Measurements from ENCODE around the gene ZNF688. TPM values are rescaled to one million over a fixed set of nuclear protein-coding genes. Genes with fewer than 3 reads are reported as not detected.

ZNF688 gene
- total and polyA plus RNA-seq, 9 of the 15 experiments (the other 6 are each of a cell fraction or from before 2014, with no cell fraction given), result 0.48 to 12.9 (median 4.5) TPM

DNA sequence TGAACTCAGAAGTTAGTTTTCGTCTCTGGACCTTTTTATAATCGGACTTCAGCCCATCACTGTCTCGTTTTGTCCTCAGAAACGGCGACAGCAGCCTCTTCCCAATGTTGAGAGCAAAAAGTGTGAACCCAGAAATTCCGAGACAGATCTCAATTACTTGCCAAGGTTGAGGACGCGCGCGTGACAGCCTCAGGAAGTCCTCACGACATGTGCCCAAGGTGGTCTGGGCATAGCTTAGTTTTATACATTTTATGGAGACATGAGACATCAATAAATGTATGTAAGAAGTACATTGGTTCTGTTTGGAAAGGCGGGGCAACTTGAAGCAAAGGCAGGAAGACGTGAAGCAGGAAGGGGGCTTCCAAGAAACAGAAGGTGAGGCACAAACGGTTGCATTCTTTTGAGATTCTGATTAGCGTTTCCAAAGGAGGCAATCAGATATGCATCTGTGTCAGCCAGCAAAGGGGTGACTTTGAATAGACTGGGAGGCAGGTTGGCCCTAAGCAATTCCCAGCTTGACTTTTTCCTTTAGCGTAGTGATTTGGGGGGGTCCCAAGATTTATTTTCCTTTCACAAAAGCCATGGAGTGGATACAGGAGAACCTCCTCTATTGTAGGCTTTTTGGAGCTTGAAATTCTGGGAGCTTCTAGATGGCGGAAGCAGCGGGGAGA, 36.3 kb downstream of the ZNF688 start (continued):
- no peak for TF ChIP-seq MBD2 (IDR thresholded peaks at IDR 0.05; ENCODE audit: borderline replicate concordance, low read depth)
- no peak for TF ChIP-seq ARID1B (IDR thresholded peaks at IDR 0.05)
- no peak for TF ChIP-seq NFIX (CRISPR knock-in tag; IDR thresholded peaks at IDR 0.05; ENCODE audit: low read depth)
- TF ChIP-seq RB1 (IDR thresholded peaks at IDR 0.05; ENCODE audit: low read depth), result no peak
- TF ChIP-seq CBX5 (IDR thresholded peaks at IDR 0.05; ENCODE audit: borderline replicate concordance, low read depth), result no peak
- TF ChIP-seq, protein P1, sequence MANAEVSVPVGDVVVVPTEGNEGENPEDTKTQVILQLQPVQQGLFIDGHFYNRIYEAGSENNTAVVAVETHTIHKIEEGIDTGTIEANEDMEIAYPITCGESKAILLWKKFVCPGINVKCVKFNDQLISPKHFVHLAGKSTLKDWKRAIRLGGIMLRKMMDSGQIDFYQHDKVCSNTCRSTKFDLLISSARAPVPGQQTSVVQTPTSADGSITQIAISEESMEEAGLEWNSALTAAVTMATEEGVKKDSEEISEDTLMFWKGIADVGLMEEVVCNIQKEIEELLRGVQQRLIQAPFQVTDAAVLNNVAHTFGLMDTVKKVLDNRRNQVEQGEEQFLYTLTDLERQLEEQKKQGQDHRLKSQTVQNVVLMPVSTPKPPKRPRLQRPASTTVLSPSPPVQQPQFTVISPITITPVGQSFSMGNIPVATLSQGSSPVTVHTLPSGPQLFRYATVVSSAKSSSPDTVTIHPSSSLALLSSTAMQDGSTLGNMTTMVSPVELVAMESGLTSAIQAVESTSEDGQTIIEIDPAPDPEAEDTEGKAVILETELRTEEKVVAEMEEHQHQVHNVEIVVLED (CRISPR knock-in tag; IDR thresholded peaks at IDR 0.05), result no peak
- no peak for TF ChIP-seq TEAD2 (tag; IDR thresholded peaks at IDR 0.05)
- no peak for TF ChIP-seq ZNF668 (CRISPR knock-in tag; IDR thresholded peaks at IDR 0.05)
- TF ChIP-seq ZNF766 (CRISPR knock-in tag; conservative IDR thresholded peaks at IDR 0.05), result no peak
- TF ChIP-seq ZNF316 (IDR thresholded peaks at IDR 0.05), result no peak
- TF ChIP-seq RNF2 (IDR thresholded peaks at IDR 0.05), result no peak; the same call in 1 of the 2 replicates
- TF ChIP-seq, protein P2, sequence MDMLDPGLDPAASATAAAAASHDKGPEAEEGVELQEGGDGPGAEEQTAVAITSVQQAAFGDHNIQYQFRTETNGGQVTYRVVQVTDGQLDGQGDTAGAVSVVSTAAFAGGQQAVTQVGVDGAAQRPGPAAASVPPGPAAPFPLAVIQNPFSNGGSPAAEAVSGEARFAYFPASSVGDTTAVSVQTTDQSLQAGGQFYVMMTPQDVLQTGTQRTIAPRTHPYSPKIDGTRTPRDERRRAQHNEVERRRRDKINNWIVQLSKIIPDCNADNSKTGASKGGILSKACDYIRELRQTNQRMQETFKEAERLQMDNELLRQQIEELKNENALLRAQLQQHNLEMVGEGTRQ (CRISPR knock-in tag; IDR thresholded peaks at IDR 0.05), result no peak
- no peak for TF ChIP-seq DMBX1 (CRISPR knock-in tag; IDR thresholded peaks at IDR 0.05; ENCODE audit: borderline replicate concordance)
- TF ChIP-seq RBBP5 (IDR thresholded peaks at IDR 0.05; ENCODE audit: borderline replicate concordance, insufficient read depth, low read length, poor library complexity, severe bottlenecking), result no peak
- no peak for TF ChIP-seq IRF2 (CRISPR knock-in tag; IDR thresholded peaks at IDR 0.05)
- TF ChIP-seq SNAPC5 (CRISPR knock-in tag; IDR thresholded peaks at IDR 0.05), result no peak
- TF ChIP-seq KLF10 (CRISPR knock-in tag; IDR thresholded peaks at IDR 0.05), result no peak
- TF ChIP-seq ZNF12 (CRISPR knock-in tag; IDR thresholded peaks at IDR 0.05), result no peak
- TF ChIP-seq ZNF444 (CRISPR knock-in tag; IDR thresholded peaks at IDR 0.05), result no peak
- TF ChIP-seq TAF15 (IDR thresholded peaks at IDR 0.05; ENCODE audit: low read depth, low read length), result no peak
- TF ChIP-seq HIVEP1 (CRISPR knock-in tag; IDR thresholded peaks at IDR 0.05), result no peak
- no peak for TF ChIP-seq ZNF785 (CRISPR knock-in tag; IDR thresholded peaks at IDR 0.05)
- no peak for TF ChIP-seq PYGO2 (tag; IDR thresholded peaks at IDR 0.05)
- TF ChIP-seq U2AF1 (optimal IDR thresholded peaks at IDR 0.05; ENCODE audit: low read depth, low read length), result no peak
- TF ChIP-seq SPI1 (IDR thresholded peaks at IDR 0.05; ENCODE audit: borderline replicate concordance, low read depth, low read length), result no peak
- no peak for TF ChIP-seq ZBTB17 (CRISPR knock-in tag; IDR thresholded peaks at IDR 0.05)
- no peak for TF ChIP-seq ETS2 (tag; IDR thresholded peaks at IDR 0.05; ENCODE audit: borderline replicate concordance, poor library complexity, severe bottlenecking)
- TF ChIP-seq CXXC5 (CRISPR knock-in tag; IDR thresholded peaks at IDR 0.05), result no peak
